Islet of Langerhans (tissue), 1 donor: ENCODE data around the gene POC1A.

Source experiments
- FAIRE-seq: peaks from one replicate; lab custom pipeline; 2011; peaks lifted over from hg19 to GRCh38; lab: Jason Lieb, UNC

Gene POC1A

GRCh38 chr3:52154135-52155094 is at the start of gene POC1A:
TSS of gene POC1A (minus strand) at chr3:52154423. CDS start at chr3:52154372, 51 bp downstream.
- peak; percentile 49 for FAIRE-seq

- no peak for FAIRE-seq
Measured at GRCh38 chr3:52203701-52204100, 49.5 kb upstream of the POC1A start.

- peak; percentile 56 for FAIRE-seq
Measured at GRCh38 chr3:52202384-52203077, 48.3 kb upstream of the POC1A start.

- FAIRE-seq = peak; percentile 88
Measured at GRCh38 chr3:52200981-52201679, 46.9 kb upstream of the POC1A start.

- FAIRE-seq = no peak
Measured at GRCh38 chr3:52198643-52199608, 44.7 kb upstream of the POC1A start.

- no peak for FAIRE-seq
Measured at GRCh38 chr3:52197842-52198625, 43.8 kb upstream of the POC1A start, which contains the start of gene ALAS1. TSS of gene ALAS1 (plus strand) at chr3:52198160. CDS start at chr3:52199242, 1,082 bp downstream.

GRCh38 chr3:52197499-52197841 is 43.2 kb upstream of the POC1A start:
- FAIRE-seq = no peak

- FAIRE-seq = no peak
Measured at GRCh38 chr3:52196977-52197376, 42.8 kb upstream of the POC1A start.

GRCh38 chr3:52195823-52196331 is 41.7 kb upstream of the POC1A start:
- no peak for FAIRE-seq

- FAIRE-seq = no peak
Measured at GRCh38 chr3:52195291-52195597, 41.0 kb upstream of the POC1A start.

GRCh38 chr3:52194485-52195290 is 40.5 kb upstream of the POC1A start:
- FAIRE-seq = no peak

- no peak for FAIRE-seq
Measured at GRCh38 chr3:52193065-52193464, 38.8 kb upstream of the POC1A start.

- FAIRE-seq = no peak
Measured at GRCh38 chr3:52191663-52192062, 37.4 kb upstream of the POC1A start.

GRCh38 chr3:52190294-52191074 is 36.3 kb upstream of the POC1A start:
- no peak for FAIRE-seq

- FAIRE-seq = no peak
Measured at GRCh38 chr3:52188556-52188955, 34.3 kb upstream of the POC1A start.

- no peak for FAIRE-seq
Measured at GRCh38 chr3:52186729-52187128, 32.5 kb upstream of the POC1A start.

GRCh38 chr3:52185837-52186236 is 31.6 kb upstream of the POC1A start:
- FAIRE-seq = no peak

- no peak for FAIRE-seq
Measured at GRCh38 chr3:52185311-52185710, 31.1 kb upstream of the POC1A start.

GRCh38 chr3:52184690-52185089 is 30.5 kb upstream of the POC1A start:
- no peak for FAIRE-seq
